Measurements from ENCODE around the gene ZFP69B.

Gene ZFP69B

DNA sequence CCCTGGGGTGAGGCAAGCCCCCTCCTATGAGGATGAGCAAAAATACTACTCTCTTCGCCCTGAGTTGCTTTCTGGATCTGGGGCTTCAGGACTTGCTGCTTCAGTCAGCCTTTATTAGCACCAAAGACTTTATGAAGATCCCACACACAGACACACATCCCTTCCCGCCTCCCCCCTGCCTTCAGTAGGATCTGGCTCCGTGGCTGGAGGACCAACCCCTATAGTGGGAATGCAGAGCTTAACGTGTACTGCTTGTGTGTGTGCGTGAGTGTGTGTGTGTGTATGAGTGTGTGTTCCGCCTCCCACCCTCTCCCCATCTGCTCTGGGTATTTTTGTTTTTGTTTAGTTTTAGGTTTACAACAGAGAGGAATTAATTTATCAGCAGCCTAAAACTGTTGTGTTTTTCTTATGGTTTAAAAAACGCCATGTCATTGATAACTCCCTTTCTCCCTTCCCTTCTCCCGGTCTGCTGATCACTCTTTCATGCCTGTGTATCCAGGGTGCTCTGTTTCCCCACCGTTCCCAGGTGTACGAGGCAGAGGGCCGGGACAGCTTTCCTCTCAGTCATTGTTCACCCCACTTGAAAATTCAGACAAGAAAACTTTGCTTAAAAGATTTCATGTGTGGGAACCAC is 27.5 kb upstream of the ZFP69B start:
- Histone ChIP-seq H3K4me1 (ENCODE audit: insufficient read depth, low read length) (no peaks in the 10 kb centered on the region), H3K9ac (ENCODE audit: low read depth, low read length) (no peak overlapping the region), H3K9me3 (ENCODE audit: control insufficient read depth, insufficient read depth, low read length) (no peaks in the 10 kb centered on the region), H3K36me3 (ENCODE audit: insufficient read depth, low read length) (no peaks in the 10 kb centered on the region)

DNA sequence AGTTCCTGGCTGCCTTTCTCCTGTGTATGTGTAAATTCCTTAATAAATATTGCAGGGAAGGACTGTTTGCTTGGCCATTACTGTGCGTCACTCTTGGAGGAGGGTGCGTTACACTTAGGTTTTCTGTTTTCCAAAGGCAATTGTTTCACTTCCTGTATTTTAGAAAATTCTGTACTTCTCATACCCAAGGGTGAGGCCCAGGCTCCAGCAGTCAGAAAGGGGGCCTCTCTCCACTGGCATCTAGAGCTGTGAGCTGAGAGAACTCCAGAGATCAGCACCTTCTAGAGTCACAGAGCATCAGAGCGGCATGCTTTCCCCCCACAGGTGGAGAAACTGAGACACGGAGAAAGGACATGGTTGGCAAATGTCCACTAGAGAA is 27.0 kb upstream of the ZFP69B start:
- Histone ChIP-seq H3K4me1 (ENCODE audit: insufficient read depth, low read length) (no peaks in the 10 kb centered on the region), H3K36me3 (ENCODE audit: insufficient read depth, low read length) (no peaks in the 10 kb centered on the region), H3K9ac (ENCODE audit: low read depth, low read length) (no peak overlapping the region), H3K9me3 (ENCODE audit: control insufficient read depth, insufficient read depth, low read length) (no peaks in the 10 kb centered on the region)

DNA sequence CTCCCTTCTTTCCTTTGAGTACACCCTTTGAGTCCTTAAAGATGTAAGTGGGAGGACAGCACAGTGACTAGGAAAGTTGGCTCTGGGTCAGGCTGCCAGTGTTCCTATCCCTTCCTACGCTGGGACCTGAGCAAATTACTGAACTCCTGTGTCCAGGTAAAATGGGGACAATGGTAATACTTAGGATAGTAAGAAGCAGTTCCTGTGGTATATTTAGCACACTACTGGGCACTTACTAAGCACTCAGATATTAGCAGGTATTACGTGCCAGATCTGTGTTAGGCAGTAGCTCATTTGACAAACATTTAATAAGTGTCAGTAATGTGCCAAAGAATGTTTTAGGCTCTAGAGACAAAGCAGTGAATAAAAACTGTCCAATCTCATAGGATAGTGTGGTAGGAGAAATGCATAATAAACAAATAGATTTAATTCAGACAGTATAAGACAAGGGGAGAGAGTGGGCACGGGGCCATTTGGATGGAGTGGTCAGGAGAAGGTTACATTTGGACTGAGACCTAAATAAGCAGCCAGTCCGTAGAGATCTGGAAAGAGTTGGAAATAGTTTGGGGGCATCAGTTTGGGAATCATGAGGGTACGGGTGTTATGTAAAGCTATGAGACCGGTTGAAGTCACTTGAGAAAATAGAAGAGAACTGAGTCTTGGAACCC is 26.2 kb upstream of the ZFP69B start:
- H3K9ac ChIP-seq (ENCODE audit: low read depth, low read length): no peak overlapping the region
- H3K9me3 ChIP-seq (ENCODE audit: control insufficient read depth, insufficient read depth, low read length): no peaks in the 10 kb centered on the region
- H3K4me1 ChIP-seq (ENCODE audit: insufficient read depth, low read length): no peaks in the 10 kb centered on the region
- H3K36me3 ChIP-seq (ENCODE audit: insufficient read depth, low read length): no peaks in the 10 kb centered on the region

GRCh38 chr1:40425198-40425597 is 25.1 kb upstream of the ZFP69B start:
- no peak overlapping the region for H3K9ac ChIP-seq (ENCODE audit: low read depth, low read length)
- H3K36me3 ChIP-seq (ENCODE audit: insufficient read depth, low read length): no peaks in the 10 kb centered on the region
- no peaks in the 10 kb centered on the region for H3K9me3 ChIP-seq (ENCODE audit: control insufficient read depth, insufficient read depth, low read length)
- no peaks in the 10 kb centered on the region for H3K4me1 ChIP-seq (ENCODE audit: insufficient read depth, low read length)

- Histone ChIP-seq H3K9me3 (ENCODE audit: control insufficient read depth, insufficient read depth, low read length) (no peaks in the 10 kb centered on the region), H3K36me3 (ENCODE audit: insufficient read depth, low read length) (no peaks in the 10 kb centered on the region), H3K4me1 (ENCODE audit: insufficient read depth, low read length) (no peaks in the 10 kb centered on the region), H3K9ac (ENCODE audit: low read depth, low read length) (no peak overlapping the region)
These were observed 18.9 kb upstream of the ZFP69B start for GRCh38 chr1:40431385-40431784.

DNA sequence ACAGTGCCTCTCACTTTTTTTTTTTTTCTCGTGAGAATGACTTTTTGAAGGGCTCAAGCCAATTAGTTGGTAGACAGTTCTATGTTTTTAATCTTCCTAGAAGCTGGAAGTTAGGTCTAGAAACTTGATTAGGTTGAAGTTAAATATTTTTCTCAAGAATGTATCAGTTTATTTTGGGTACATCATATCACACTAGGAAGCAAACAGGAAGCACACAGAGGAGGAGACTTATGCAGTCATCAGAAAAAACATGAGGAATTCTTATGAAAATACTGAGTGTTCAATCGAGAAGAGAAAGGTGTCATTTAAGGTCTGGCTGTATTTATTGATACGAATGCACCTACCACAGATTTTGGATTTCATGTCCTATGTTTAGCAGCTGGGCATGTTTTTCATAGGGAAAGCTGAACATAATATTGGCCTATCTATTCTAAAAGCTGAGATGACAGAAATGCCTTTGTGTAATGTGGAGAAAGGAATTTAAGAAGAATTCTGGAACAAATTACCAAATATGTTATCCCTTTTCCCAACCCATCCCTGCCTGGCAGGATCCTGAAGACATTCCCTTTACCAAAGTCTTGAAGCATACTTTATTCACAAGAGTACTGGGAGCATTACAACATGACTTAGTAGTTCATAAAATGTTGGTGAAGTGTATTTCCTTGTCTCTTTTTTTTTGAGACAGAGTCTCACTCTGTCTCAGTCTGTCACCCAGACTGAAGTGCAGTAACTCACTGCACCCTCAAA is 17.5 kb upstream of the ZFP69B start:
- no peak overlapping the region for H3K9ac ChIP-seq (ENCODE audit: low read depth, low read length)
- H3K4me1 ChIP-seq (ENCODE audit: insufficient read depth, low read length): no peaks in the 10 kb centered on the region
- H3K9me3 ChIP-seq (ENCODE audit: control insufficient read depth, insufficient read depth, low read length): no peaks in the 10 kb centered on the region
- no peaks in the 10 kb centered on the region for H3K36me3 ChIP-seq (ENCODE audit: insufficient read depth, low read length)

GRCh38 chr1:40435471-40435870 is 14.8 kb upstream of the ZFP69B start:
- no peaks in the 10 kb centered on the region for H3K4me1 ChIP-seq (ENCODE audit: insufficient read depth, low read length)
- no peaks in the 10 kb centered on the region for H3K9me3 ChIP-seq (ENCODE audit: control insufficient read depth, insufficient read depth, low read length)
- H3K9ac ChIP-seq (ENCODE audit: low read depth, low read length): no peak overlapping the region
- H3K36me3 ChIP-seq (ENCODE audit: insufficient read depth, low read length): no peaks in the 10 kb centered on the region

DNA sequence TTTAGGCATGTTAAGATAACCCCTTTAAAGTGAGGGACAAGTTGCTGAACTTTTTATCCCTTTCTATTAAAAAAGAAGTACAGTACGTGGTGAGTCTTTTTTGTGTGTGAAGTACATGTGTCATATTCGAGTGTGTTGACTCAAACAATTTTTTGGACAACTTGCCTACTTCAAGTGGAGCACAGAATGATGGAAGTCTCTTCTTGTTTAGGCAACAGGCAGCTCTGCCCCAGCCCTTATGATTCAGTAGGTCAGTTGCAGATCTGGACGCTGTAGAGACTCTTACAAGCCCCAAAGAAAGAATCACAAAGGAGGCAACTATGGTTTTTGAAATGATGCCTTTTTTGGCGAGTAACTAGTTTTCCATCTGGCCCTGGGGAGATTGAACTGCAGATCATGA is 14.4 kb upstream of the ZFP69B start:
- no peaks in the 10 kb centered on the region for H3K4me1 ChIP-seq (ENCODE audit: insufficient read depth, low read length)
- H3K36me3 ChIP-seq (ENCODE audit: insufficient read depth, low read length): no peaks in the 10 kb centered on the region
- no peak overlapping the region for H3K9ac ChIP-seq (ENCODE audit: low read depth, low read length)
- H3K9me3 ChIP-seq (ENCODE audit: control insufficient read depth, insufficient read depth, low read length): no peaks in the 10 kb centered on the region

DNA sequence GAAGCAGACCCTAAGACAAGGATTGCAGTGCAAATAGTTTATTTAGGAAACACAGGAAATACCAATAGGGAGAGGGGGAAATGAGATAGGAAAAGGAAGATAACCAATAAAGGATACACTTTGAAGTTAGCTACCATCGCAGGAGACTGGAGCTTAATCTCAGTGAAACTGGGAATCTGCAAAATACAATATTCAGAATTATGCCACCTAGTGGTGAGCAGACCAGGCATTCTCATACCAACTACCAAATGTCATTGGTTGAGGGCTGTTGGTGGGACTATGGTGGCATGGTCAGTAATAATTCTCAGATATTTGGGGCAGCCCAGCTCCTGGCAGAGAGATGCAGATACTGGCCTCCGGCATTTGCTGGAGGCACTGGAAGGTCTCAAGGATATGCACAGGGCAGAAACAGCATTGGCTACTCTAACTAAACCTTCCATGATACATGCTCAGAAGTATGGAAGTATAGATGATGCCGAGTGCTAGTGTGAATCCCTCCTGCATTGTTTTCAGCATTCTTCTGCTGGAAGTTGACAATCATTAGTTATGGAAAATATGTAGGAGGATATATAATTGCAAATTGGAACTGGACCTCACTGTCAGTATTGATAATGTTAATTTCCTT is 11.8 kb upstream of the ZFP69B start:
- no peaks in the 10 kb centered on the region for H3K9me3 ChIP-seq (ENCODE audit: control insufficient read depth, insufficient read depth, low read length)
- H3K9ac ChIP-seq (ENCODE audit: low read depth, low read length): no peak overlapping the region
- no peaks in the 10 kb centered on the region for H3K4me1 ChIP-seq (ENCODE audit: insufficient read depth, low read length)
- H3K36me3 ChIP-seq (ENCODE audit: insufficient read depth, low read length): no peaks in the 10 kb centered on the region

DNA sequence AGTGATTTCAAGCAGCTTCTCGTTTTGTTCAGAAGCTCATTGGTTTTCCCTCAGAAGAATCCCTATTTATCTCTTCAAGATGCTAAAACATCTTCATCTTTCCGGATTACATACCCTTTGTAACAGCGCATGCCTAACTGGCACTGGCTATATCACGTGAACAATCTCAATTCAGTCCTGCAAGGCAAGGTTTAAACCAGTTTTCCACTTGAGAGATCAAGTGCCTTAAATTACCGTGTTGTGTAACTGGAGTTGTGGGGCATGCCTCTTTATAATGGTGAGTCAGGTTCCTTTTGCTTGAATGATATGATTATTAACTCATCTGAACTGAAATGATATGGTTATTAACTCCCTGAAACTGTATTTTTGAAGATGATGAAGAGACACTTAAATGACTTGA is 11.0 kb upstream of the ZFP69B start:
- Histone ChIP-seq H3K4me1 (ENCODE audit: insufficient read depth, low read length) (no peaks in the 10 kb centered on the region), H3K36me3 (ENCODE audit: insufficient read depth, low read length) (no peaks in the 10 kb centered on the region), H3K9ac (ENCODE audit: low read depth, low read length) (no peak overlapping the region), H3K9me3 (ENCODE audit: control insufficient read depth, insufficient read depth, low read length) (no peaks in the 10 kb centered on the region)

- no peaks in the 10 kb centered on the region for H3K4me1 ChIP-seq (ENCODE audit: insufficient read depth, low read length)
- H3K9ac ChIP-seq (ENCODE audit: low read depth, low read length): peak overlapping the region; percentile 88
- no peaks in the 10 kb centered on the region for H3K36me3 ChIP-seq (ENCODE audit: insufficient read depth, low read length)
- H3K9me3 ChIP-seq (ENCODE audit: control insufficient read depth, insufficient read depth, low read length): peaks cover 22% of the 10 kb centered on the region
These were observed 390 bp downstream of the ZFP69B start for GRCh38 chr1:40450495-40451237.

DNA sequence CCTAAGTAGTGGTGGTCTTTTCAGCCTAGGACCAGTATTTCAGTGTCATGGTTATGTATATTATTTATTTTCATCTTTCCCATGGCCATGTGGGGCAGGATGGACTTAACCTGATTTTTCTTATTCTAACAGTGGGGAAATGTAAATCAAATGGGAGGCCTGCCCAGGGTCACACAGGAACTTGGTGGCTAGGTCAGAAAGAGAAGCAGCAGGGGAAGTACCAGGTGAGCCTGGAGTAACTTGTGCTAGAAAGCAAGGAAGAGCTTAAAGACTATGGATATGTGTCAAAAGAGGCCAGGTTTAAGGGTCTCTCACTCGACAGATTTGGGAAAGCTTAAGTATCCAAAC is 936 bp downstream of the ZFP69B start:
- Histone ChIP-seq H3K9me3 (ENCODE audit: control insufficient read depth, insufficient read depth, low read length) (peaks cover 20% of the 10 kb centered on the region), H3K9ac (ENCODE audit: low read depth, low read length) (peak overlapping the region; percentile 88), H3K4me1 (ENCODE audit: insufficient read depth, low read length) (no peaks in the 10 kb centered on the region), H3K36me3 (ENCODE audit: insufficient read depth, low read length) (no peaks in the 10 kb centered on the region)

DNA sequence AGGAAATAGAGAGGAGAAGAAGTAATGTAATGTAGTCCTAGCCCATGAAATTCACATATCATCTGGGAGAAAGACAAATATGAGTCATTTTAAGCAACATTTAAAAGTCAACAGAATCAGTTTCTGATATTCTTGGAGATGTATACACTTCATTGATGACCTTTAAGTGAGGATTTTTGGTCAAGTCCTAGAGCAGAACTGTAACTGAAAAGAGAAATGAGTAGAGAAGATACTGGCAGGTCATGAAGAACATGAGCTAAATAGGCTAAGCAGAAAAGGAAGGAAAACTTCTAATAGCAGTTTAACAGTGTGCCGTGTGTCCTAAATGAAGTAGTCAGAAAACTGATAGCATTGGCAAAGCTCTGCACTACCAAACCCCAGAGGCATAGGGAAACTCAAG is 4.6 kb downstream of the ZFP69B start:
- Histone ChIP-seq H3K9ac (ENCODE audit: low read depth, low read length) (no peak overlapping the region), H3K36me3 (ENCODE audit: insufficient read depth, low read length) (peaks cover 8% of the 10 kb centered on the region), H3K4me1 (ENCODE audit: insufficient read depth, low read length) (no peaks in the 10 kb centered on the region), H3K9me3 (ENCODE audit: control insufficient read depth, insufficient read depth, low read length) (peaks cover 41% of the 10 kb centered on the region)

GRCh38 chr1:40462956-40463590 is 12.8 kb downstream of the ZFP69B start:
- H3K9me3 ChIP-seq (ENCODE audit: control insufficient read depth, insufficient read depth, low read length): peaks cover 65% of the 10 kb centered on the region
- peaks cover 21% of the 10 kb centered on the region for H3K36me3 ChIP-seq (ENCODE audit: insufficient read depth, low read length)
- no peaks in the 10 kb centered on the region for H3K4me1 ChIP-seq (ENCODE audit: insufficient read depth, low read length)
- no peak overlapping the region for H3K9ac ChIP-seq (ENCODE audit: low read depth, low read length)

Measured in ES-I3 (cell line).